Panc1 (cell line): ENCODE data around the gene GRAMD1C.

Source experiments
- CTCF ChIP-seq: fragments of 450-650 bp; IDR thresholded peaks from 2 replicates; pipeline ENCODE4 v1.5.1; 2017; ENCODE audit warnings: mild to moderate bottlenecking
- POLR2AphosphoS5 ChIP-seq: IDR thresholded peaks from 2 replicates; pipeline ENCODE4 v1.6.1; 2012; ENCODE audit warnings: mild to moderate bottlenecking, low read depth, low read length, moderate library complexity
- REST ChIP-seq, 2 experiments: IDR thresholded peaks; 2 replicates each; pipeline ENCODE4 v1.6.1; 2011 to 2012; ENCODE audit warnings: low read depth in 2 of 2, control low read depth in 1 of 2, low read length in 1 of 2, mild to moderate bottlenecking in 1 of 2, moderate library complexity in 1 of 2; ENCODE audit not compliant: insufficient read depth in 1 of 2
- SIN3A ChIP-seq: IDR thresholded peaks from 2 replicates; pipeline ENCODE4 v1.6.1; 2012; ENCODE audit warnings: low read depth, mild to moderate bottlenecking, low read length, moderate library complexity, borderline replicate concordance; ENCODE audit not compliant: insufficient read depth
- TCF7L2 ChIP-seq: IDR thresholded peaks from 2 replicates; pipeline ENCODE4 v1.6.1; 2011; ENCODE audit warnings: mild to moderate bottlenecking, low read depth, low read length, inconsistent platforms

- TF ChIP-seq CTCF (no peak), TCF7L2 (no peak), POLR2AphosphoS5 (no peak), REST (IDR thresholded peaks at IDR 0.05; ENCODE audit: insufficient read depth in 1 of 2, low read depth in 2 of 2, low read length in 1 of 2) (no peak), SIN3A (no peak)
These were observed 141.3 kb downstream of the GRAMD1C start for GRCh38 chr3:113979916-113980315.
